Measurements from ENCODE around the gene PUM2. TPM values are rescaled to one million over a fixed set of nuclear protein-coding genes. Genes with fewer than 3 reads are reported as not detected.
A peak's percentile ranks its signal among the peaks of the same experiment; 100 is the strongest.

The PUM2 gene
- total RNA-seq, 1 donor from 2014 or later, result 130 TPM

DNA sequence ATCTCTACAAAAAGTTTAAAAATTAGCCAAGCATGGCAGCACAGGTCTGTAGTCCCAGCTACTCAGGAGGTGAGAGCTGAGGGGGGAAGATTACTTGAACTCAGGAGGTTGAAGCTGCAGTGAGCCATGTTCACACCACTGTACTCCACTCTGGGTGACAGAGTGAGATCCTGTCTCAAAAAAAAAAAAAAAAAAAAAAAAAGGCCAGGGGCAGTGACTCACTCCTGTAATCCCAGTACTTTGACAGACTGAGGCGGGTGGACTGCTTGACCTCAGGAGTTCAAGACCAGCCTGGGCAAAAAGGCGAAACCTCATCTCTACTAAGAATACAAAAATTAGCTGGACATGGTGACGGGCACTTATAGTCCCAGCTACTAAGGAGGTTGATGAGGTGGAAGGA, 37.0 kb downstream of the PUM2 start:
- intact Hi-C loops (cut with micrococcal nuclease), result loop anchor here (5.0 kb wide), 1 partner anchor 39 kb away; the partner anchor contains the start of gene PUM2
- Mint-ChIP-seq H3K9me3 (no peaks in the 10 kb centered on the region), H3K27me3 (no peaks in the 10 kb centered on the region), H3K36me3 (ENCODE audit: low read depth) (peaks cover 51% of the 10 kb centered on the region), H3K27ac (no peak overlapping the region), H3K4me1 (peaks cover 14% of the 10 kb centered on the region), H3K4me3 (no peak overlapping the region)
- DNase-seq, result no peak

DNA sequence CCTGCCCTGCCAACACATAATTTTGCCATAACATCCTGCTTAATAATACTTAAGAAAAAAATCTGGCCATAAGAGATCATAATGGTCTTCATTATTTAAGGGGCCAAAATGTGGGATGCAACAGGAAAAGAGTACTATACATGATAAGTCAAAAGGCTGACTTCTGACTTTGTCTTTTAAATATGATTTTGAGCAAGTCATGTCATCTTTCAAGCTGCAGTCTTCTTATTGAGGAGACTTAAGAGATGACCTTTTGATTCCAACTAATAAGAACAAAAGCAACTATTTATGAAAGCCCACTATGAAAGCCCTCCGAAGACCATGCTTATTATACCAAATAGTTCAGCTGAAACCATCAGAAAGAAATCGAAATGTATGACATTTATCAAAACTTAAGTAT, 41.6 kb downstream of the PUM2 start:
- Mint-ChIP-seq H3K4me3 (no peak overlapping the region), H3K27ac (no peak overlapping the region), H3K27me3 (no peaks in the 10 kb centered on the region), H3K36me3 (ENCODE audit: low read depth) (peaks cover 43% of the 10 kb centered on the region), H3K4me1 (peaks cover 8% of the 10 kb centered on the region), H3K9me3 (no peaks in the 10 kb centered on the region)
- intact Hi-C loops (cut with micrococcal nuclease), result no loop called here
- no peak for DNase-seq

DNA sequence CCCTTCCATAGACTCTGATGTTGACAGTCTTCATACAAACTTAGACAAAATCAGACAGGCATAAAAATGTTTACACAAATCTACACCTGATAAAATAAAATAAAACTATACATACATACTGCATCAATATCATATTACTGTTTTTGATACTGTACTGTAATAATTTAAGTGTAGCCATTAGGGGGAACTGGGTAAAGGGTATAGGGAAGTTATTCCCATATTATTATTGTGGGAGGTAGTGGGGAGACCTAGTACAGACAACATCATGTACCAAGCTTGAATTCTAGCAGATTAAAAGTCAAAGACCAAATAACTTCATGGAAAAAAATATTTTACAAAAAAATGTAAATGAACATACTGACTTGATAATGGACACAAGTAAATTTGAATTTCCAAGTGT, 43.3 kb downstream of the PUM2 start:
- H3K36me3 Mint-ChIP-seq (ENCODE audit: low read depth), result peaks cover 46% of the 10 kb centered on the region

DNA sequence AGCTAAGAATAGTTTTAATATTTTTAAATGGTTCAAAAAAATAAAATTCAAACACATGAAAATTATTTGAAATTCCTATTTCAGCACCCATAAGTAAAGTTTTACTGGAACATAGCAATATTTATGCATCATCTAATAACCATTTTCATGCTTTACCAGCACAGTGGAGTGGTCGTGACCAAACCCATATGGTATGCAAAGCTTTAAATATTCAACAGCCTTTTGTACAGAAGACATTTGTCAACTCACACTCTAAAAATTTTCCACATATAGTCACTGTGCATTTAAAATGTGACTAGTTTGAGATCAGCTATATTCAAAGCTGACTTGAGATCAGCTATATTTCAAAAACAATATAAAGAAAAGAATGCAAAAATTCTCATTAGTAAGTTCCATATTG, 46.2 kb downstream of the PUM2 start:
- Mint-ChIP-seq H3K9me3 (no peaks in the 10 kb centered on the region), H3K27ac (no peak overlapping the region), H3K27me3 (no peaks in the 10 kb centered on the region), H3K4me3 (no peak overlapping the region), H3K4me1 (peaks cover 13% of the 10 kb centered on the region), H3K36me3 (ENCODE audit: low read depth) (peaks cover 47% of the 10 kb centered on the region)
- intact Hi-C loops (cut with micrococcal nuclease), result no loop called here
- DNase-seq, result no peak

More for the DNA sequence above, 43.3 kb downstream of the PUM2 start:
- Mint-ChIP-seq H3K4me1 (peaks cover 6% of the 10 kb centered on the region), H3K4me3 (no peak overlapping the region), H3K9me3 (no peaks in the 10 kb centered on the region), H3K27me3 (no peaks in the 10 kb centered on the region), H3K27ac (no peak overlapping the region)
- intact Hi-C loops (cut with micrococcal nuclease), result no loop called here
- DNase-seq, result no peak

DNA sequence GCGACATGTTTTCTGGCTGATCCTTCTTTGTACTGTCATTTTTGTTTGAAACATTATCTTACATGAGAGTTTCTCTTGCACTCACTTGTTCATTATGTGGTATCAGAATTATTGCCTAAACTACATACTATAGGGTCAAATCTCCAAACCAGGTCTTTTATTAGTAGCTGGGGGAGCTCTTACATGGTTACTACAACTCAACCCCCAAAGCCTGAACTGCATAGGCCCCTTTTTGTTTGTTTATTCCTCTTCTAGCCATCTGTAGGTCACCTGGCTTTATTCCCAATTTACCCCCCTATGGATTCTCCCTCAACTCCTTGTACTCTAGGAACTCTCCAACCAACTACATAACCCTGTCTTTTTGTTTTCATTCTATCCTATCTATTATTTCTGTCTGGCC, 46.7 kb downstream of the PUM2 start:
- Mint-ChIP-seq H3K36me3 (ENCODE audit: low read depth) (peaks cover 49% of the 10 kb centered on the region), H3K9me3 (no peaks in the 10 kb centered on the region), H3K27ac (no peak overlapping the region), H3K4me1 (peaks cover 17% of the 10 kb centered on the region), H3K4me3 (no peak overlapping the region), H3K27me3 (no peaks in the 10 kb centered on the region)
- no peak for DNase-seq
- intact Hi-C loops (cut with micrococcal nuclease), result no loop called here

DNA sequence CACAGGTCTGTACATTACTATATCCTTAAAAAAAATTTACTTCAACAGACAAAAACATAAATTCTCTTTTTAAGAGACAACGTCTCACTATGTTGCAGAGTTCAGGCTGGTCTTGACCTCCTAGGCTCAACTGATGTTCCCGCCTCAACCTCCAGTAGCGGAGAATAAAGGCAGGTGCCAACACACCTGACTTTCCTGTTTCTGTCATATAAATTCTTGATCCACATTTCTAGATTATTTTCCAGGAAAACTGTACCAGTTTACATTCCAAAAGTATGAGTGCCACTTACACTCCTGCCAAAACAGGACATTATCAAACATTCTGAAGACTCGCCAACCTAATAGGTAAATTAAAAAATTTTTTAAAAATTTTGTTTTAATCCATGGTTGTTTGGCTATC, 48.6 kb downstream of the PUM2 start:
- Mint-ChIP-seq H3K4me3 (no peak overlapping the region), H3K27me3 (no peaks in the 10 kb centered on the region), H3K36me3 (ENCODE audit: low read depth) (peaks cover 45% of the 10 kb centered on the region), H3K4me1 (peaks cover 22% of the 10 kb centered on the region), H3K27ac (no peak overlapping the region), H3K9me3 (no peaks in the 10 kb centered on the region)
- intact Hi-C loops (cut with micrococcal nuclease), result no loop called here
- DNase-seq, result no peak

DNA sequence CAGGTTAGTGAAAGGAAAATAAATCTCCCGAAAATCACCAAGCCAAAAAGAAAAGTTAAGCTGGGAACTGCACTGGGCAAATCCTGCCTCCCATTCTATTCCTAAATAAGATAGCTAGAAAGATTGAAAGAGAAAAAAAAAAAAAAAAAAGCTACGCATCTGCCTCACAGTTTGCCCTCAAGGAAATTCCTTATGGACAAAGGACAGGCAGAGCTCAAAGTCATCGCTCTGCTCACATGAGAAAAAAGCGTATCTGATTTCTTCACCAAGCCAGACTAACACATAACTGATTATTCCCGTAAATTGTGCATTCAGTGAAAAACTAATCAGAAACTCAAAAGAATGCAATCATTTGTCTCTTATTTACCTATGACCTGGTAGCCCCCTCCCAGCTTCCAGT, 50.0 kb downstream of the PUM2 start:
- DNase-seq, result no peak
- H3K36me3 Mint-ChIP-seq (ENCODE audit: low read depth), result peaks cover 46% of the 10 kb centered on the region
- H3K27me3 Mint-ChIP-seq, result no peaks in the 10 kb centered on the region
- no peaks in the 10 kb centered on the region for H3K9me3 Mint-ChIP-seq
- H3K27ac Mint-ChIP-seq, result peak overlapping the region; percentile 4
- H3K4me3 Mint-ChIP-seq, result no peak overlapping the region
- intact Hi-C loops (cut with micrococcal nuclease), result no loop called here
- H3K4me1 Mint-ChIP-seq, result peaks cover 27% of the 10 kb centered on the region

DNA sequence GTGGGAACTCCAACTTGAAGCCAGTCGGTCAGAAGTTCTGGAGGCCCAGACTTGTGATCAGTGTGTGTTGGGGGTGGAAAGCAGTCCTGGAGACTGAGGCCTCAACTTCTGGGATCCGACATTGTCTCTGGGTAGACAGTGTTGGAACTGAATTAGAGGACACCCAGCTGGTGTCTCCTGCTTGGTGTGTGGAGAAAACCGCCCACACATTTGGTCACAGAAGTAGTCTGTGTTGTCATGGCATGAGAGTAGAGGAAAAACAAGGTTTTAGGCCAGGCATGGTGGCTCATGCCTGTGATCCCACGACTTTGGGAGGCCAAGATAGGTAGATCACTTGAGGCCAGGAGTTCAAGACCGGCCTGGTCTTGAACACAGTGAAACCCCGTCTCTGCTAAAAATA, 51.5 kb downstream of the PUM2 start:
- no peak overlapping the region for H3K4me3 Mint-ChIP-seq
- H3K27ac Mint-ChIP-seq, result peak overlapping the region; percentile 48
- H3K4me1 Mint-ChIP-seq, result peaks cover 27% of the 10 kb centered on the region
- DNase-seq, result no peak
- intact Hi-C loops (cut with micrococcal nuclease), result loop anchor here (5.0 kb wide), 1 partner anchor 42 kb away; no protein-coding TSS in a partner anchor
- H3K27me3 Mint-ChIP-seq, result no peaks in the 10 kb centered on the region
- no peaks in the 10 kb centered on the region for H3K9me3 Mint-ChIP-seq
- peaks cover 49% of the 10 kb centered on the region for H3K36me3 Mint-ChIP-seq (ENCODE audit: low read depth)

DNA sequence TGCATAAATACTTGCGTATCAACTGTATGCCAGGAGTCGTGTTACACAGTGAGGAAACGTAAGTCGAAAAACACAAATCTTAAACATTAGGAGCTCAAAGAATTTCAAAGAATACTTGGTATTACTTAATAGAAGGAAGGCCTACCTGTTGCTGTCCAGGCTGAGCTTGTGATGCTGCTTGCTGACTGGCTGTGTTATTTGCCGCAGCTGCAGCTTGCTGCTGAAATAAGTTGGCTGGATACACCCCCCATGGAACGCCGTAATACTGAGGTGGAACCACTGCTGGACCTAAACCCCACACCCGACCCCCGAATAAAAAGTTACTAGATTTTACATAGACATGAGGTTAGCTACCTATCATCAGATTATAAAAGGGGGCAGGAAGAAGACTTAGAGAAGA, 56.4 kb downstream of the PUM2 start:
- intact Hi-C loops (cut with micrococcal nuclease), result no loop called here
- no peak for DNase-seq
- no peak overlapping the region for H3K27ac Mint-ChIP-seq
- no peak overlapping the region for H3K4me3 Mint-ChIP-seq
- H3K9me3 Mint-ChIP-seq, result no peaks in the 10 kb centered on the region
- peaks cover 44% of the 10 kb centered on the region for H3K36me3 Mint-ChIP-seq (ENCODE audit: low read depth)
- H3K27me3 Mint-ChIP-seq, result no peaks in the 10 kb centered on the region
- peaks cover 17% of the 10 kb centered on the region for H3K4me1 Mint-ChIP-seq

DNA sequence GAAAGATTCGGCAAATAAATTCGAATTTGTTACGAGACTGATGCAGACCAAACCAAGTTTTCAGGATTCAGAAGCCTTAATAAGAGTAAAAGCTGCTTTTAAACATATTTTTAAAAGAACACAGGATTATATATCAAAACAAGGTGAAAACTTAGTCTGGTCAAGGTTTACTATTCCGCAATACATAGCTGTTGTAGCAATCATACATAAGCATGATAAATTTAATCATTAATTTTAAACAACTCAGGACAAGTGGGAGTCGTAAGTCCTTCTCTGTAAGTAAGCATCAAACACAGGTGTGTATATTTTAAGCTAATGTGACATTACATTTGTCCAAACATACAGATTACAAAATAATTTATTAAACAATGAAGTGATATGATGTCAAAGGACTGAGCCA, 57.7 kb downstream of the PUM2 start:
- Mint-ChIP-seq H3K4me3 (no peak overlapping the region), H3K9me3 (no peaks in the 10 kb centered on the region), H3K4me1 (peaks cover 13% of the 10 kb centered on the region), H3K36me3 (ENCODE audit: low read depth) (peaks cover 38% of the 10 kb centered on the region), H3K27ac (no peak overlapping the region), H3K27me3 (no peaks in the 10 kb centered on the region)
- DNase-seq, result no peak
- intact Hi-C loops (cut with micrococcal nuclease), result no loop called here

DNA sequence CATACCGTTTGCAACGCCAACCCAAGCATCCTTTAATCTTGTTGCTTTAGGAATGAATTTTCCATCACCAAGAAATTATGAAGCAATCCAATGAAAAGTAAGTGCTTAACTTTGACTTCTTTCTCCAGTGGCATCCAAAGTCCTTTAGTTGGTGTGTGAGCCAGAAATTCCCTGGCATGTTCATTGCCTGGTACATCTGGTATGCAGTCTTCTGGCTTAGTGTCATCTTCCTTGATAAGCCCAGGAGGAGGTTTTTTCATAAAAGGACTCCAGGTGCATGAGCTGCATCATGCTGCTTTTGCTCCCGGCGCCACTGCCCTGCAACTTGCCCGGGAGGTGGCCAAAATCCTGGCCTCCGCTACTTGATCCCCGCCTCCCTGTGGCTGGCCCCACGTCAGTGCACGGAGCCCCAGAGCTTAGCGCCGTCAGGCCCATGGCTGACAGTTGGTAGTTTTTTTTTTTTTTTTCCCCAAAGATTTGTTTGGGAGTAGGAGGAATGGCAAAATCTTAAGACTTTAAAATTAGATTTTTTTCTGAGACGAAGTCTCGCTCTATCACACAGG, 58.7 kb downstream of the PUM2 start:
- intact Hi-C loops (cut with micrococcal nuclease), result no loop called here
- Mint-ChIP-seq H3K27ac (peak overlapping the region; percentile 16), H3K36me3 (ENCODE audit: low read depth) (peaks cover 30% of the 10 kb centered on the region), H3K4me1 (peaks cover 12% of the 10 kb centered on the region), H3K9me3 (no peaks in the 10 kb centered on the region), H3K27me3 (no peaks in the 10 kb centered on the region), H3K4me3 (no peak overlapping the region)
- no peak for DNase-seq

DNA sequence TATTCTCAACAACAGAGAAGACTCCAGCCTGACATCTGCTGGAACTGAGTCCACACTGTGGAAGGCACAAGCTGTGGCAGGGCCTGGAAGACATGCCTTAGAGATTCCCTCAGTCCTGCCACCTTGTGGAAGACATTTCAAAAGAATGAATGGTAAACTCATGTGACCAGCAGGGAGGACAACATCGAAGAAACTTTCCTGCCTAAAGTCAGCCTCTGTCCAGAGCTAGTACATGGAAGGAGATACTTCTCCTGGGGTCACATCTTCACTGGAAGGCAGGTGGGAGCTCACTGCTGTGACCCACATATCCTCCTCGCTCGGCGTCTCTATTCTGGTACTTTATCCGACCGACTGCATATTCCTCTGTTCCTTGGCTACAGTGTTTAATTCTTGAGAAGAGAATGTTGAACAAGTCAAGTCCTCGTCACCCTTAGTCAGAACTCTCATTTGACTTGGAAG, 59.5 kb downstream of the PUM2 start:
- H3K27me3 Mint-ChIP-seq, result no peaks in the 10 kb centered on the region
- H3K4me3 Mint-ChIP-seq, result no peak overlapping the region
- intact Hi-C loops (cut with micrococcal nuclease), result no loop called here
- H3K4me1 Mint-ChIP-seq, result peaks cover 9% of the 10 kb centered on the region
- peak overlapping the region; percentile 16 for H3K27ac Mint-ChIP-seq
- no peaks in the 10 kb centered on the region for H3K9me3 Mint-ChIP-seq
- peak; percentile 69 for DNase-seq
- peaks cover 25% of the 10 kb centered on the region for H3K36me3 Mint-ChIP-seq (ENCODE audit: low read depth)

DNA sequence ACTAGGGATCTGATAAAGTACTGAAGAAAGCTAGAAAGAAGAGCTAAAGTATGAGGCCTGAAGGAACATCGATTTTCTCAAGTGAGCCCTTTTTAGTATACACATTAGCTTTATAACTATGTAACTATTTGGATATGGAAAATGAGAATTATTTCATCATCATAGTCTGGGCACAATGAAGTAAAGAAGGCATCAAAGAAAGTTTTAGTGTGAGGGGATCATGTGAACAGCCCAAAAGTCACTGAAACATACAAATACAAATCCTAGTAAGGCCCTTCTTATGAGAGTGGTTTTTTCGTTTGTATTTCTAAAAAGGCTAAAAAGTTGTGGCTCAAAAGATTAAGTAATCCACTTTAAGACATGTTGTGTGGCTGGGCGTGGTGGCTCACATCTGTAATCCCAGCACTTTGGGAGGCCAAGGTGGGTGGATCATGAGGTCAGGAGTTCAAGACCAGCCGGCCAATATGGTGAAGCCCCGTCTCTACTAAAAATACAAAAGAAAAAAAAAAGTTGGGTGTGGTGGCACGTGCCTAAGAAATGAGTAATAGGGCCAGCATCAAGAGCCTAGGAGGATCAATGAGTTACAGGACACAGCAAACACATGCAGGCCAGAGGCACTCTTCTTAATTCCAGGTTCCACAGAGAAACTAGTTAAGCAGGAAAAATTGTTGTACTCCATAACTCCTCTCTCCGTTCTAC, 61.9 kb downstream of the PUM2 start:
- no peak for DNase-seq
- H3K36me3 Mint-ChIP-seq (ENCODE audit: low read depth), result peaks cover 21% of the 10 kb centered on the region
- H3K27ac Mint-ChIP-seq, result no peak overlapping the region
- no peaks in the 10 kb centered on the region for H3K27me3 Mint-ChIP-seq
- no peaks in the 10 kb centered on the region for H3K9me3 Mint-ChIP-seq
- peaks cover 10% of the 10 kb centered on the region for H3K4me1 Mint-ChIP-seq
- intact Hi-C loops (cut with micrococcal nuclease), result loop anchor here (5.0 kb wide), 1 partner anchor 46 kb away; no protein-coding TSS in a partner anchor
- no peak overlapping the region for H3K4me3 Mint-ChIP-seq

DNA sequence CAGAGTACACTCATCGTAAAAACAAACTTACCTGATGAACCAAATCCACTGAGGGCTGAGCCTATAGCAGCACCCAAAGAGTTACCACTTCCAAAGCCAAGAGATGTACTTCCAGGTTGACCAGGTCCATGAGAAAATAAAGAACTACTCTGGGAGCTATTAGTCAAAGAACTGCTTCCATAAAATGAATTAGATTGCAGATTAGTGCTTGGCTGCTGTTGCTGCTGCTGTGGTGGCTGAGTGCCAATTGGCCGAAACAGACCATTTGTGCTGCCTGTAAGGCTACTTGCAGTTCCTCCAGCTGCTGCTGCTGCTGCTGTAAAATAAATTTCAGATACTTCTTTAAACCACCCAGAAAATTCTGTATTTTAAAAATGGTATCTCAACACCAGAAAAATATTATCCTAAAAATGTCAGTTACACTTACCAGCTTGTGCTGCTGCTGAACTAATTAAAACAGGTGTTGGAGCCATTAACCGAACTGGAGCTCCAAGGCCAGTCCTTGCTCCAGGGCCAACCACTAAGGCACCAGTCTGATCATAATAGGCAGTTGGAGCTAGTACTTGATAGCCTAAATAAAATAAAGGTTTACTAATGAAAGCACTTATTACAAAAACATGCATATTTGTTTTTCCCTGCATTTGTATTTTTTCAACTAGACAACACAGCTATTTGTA, 67.6 kb downstream of the PUM2 start:
- Mint-ChIP-seq H3K4me1 (peaks cover 6% of the 10 kb centered on the region), H3K36me3 (ENCODE audit: low read depth) (peaks cover 27% of the 10 kb centered on the region), H3K27me3 (no peaks in the 10 kb centered on the region), H3K27ac (no peak overlapping the region), H3K9me3 (no peaks in the 10 kb centered on the region), H3K4me3 (no peak overlapping the region)
- intact Hi-C loops (cut with micrococcal nuclease), result no loop called here
- DNase-seq, result no peak

Measured in activated CD4-positive, alpha-beta T cell treated with anti-CD3 and anti-CD28 coated beads, Interleukin-2, amount 10 ng/mL, durations not matched to agents 24 days and 14 days (primary cell).